GM11168 (cell line): ENCODE data around the gene EP400.

Experiments used
- in situ Hi-C: fragments of 300-500 bp; cut with MboI; formaldehyde crosslinking; loops from one replicate; pipeline ENCODE4 v1.12.0; 2022; ENCODE audit warnings: low sequenced_read_pairs; ENCODE audit not compliant: unreplicated experiment

EP400 gene

GRCh38 chr12:131927110-131928079, 22.3 kb upstream of the EP400 start:
- in situ Hi-C loops, result no loop called here

- in situ Hi-C loops, result no loop called here
Observed at GRCh38 chr12:131928080-131928710, 21.5 kb upstream of the EP400 start.

DNA sequence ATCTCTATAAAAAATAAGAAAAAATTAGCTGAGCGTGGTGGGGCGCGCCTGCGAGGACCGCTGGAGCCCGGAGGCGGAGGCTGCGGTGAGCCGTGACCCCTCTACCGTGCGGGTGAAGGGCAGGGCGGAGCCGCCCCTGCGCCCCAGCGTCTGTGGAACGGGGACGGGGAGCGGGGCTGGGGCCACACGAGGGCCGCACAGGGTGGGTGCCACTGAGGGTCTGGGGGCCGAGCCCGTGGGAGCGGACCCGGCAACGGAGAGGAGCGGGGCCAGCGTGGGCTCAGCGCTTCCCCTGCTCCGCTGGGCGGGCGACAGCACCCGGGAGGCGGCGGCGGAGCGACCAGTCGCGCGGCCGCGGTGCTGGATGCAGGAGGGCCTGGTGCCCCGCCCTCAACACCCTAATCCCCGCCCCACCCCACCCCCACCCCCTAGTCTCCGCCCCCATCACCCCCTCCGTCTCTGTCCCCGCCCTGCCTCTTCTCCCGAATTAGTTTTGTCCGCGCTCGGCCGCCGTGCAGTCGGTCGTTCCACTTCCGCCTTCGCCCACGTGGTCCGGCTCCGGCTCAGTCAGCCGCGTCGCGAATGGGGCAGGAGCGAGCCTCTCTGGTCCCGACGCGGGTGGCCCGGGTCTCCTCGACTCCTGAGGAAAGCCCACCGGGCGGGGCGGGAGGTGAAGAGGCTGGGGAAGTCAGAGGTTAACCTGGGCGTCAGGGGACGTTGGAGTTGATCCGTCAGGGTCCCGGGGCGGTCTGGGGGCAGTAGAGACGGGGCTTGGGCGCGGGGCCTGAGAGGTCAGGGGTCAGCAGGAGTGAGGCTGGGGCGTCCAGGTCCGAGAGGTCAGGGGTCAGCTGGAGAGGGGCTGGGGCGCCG, 20.8 kb upstream of the EP400 start, which contains the start of gene PUS1:
PUS1 (plus strand) TSS at position 566 of the 870 bp plus-strand sequence. CDS start 447 bp downstream, outside the sequence.
- in situ Hi-C loops, result no loop called here

DNA sequence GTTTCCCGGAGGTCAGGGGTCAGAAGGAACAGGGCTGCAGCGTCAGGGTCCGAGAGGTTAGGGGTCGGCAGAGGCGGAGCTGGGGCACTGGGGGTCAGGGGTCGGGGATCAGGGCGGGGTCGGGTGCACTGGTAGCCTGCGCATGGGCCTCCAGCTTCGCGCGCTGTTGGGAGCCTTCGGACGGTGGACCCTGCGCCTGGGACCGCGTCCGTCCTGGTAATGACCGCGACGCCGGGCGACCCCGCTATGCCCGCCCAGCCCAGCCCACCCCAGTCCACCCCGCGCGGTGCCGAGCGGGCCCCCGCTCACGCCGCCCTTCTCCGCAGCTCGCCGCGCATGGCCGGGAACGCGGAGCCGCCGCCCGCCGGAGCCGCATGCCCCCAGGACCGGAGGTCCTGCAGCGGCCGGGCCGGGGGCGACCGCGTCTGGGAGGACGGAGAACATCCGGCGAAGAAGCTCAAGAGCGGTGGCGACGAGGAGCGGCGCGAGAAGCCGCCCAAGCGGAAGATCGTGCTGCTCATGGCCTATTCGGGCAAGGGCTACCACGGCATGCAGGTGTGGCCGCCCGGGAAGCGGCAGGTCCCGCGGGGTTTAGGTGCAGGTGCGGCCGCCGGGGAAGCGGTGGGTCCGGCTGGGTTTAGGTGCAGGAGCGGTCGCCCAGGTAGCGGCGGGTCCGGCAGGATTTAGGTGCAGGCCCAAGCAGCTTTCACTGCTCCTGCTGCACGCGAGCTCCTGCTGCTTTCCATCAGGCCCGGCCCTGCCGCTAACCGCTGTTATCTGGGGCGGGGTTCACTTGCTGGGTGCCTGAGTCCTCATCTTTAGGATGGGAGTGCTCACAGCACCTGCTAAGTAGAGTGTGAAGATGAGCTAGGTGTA, 19.9 kb upstream of the EP400 start:
- in situ Hi-C loops, result no loop called here

- in situ Hi-C loops, result no loop called here
Observed at GRCh38 chr12:131930510-131930909, 19.2 kb upstream of the EP400 start.

GRCh38 chr12:131933387-131933786, 16.4 kb upstream of the EP400 start:
- in situ Hi-C loops, result no loop called here

GRCh38 chr12:131934535-131934934, 15.2 kb upstream of the EP400 start:
- in situ Hi-C loops, result no loop called here

GRCh38 chr12:131938082-131938481, 11.7 kb upstream of the EP400 start:
- in situ Hi-C loops, result no loop called here

- in situ Hi-C loops, result no loop called here
Observed at GRCh38 chr12:131939007-131939406, 10.7 kb upstream of the EP400 start.

- in situ Hi-C loops, result no loop called here
Observed at GRCh38 chr12:131940141-131940547, 9.6 kb upstream of the EP400 start.

DNA sequence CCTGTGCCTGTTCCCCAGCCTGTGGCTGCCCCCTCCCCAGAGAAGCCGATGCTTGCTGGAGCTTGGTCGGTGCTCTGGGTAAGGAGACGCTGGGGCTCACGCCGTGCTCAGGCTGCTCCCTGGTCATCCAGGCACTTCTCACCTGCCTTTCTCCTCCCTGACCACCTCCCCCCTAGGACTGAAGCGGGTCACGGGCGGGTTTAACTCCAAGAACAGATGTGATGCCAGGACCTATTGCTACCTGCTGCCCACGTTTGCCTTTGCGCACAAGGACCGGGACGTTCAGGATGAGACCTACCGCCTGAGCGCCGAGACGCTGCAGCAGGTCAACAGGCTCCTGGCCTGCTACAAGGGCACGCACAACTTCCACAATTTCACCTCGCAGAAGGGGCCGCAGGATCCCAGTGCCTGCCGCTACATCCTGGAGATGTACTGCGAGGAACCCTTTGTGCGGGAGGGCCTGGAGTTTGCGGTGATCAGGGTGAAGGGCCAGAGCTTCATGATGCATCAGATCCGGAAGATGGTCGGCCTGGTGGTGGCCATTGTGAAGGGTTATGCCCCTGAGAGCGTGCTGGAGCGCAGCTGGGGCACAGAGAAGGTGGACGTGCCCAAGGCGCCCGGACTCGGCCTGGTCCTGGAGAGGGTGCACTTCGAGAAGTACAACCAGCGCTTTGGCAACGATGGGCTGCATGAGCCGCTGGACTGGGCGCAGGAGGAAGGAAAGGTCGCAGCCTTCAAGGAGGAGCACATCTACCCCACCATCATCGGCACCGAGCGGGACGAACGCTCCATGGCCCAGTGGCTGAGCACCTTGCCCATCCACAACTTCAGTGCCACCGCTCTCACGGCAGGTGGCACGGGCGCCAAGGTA, 8.4 kb upstream of the EP400 start:
- in situ Hi-C loops, result no loop called here

DNA sequence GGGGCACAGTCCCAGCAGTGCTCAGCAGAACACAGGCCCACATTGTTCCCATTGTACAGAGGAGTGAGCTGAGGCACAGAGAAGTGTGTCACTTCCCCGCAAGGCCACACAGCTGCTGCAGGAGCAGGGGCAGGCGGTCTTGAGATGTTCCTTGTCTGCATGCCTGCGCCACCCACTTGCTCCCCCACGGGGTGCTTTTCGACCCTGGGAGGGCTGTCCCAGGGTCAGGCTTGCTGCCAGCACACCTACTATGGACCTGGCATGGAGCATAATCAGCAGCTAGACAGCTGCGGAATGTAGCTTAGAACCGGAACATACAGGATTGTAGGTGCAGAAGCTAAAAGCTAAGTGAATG, 7.8 kb upstream of the EP400 start:
- in situ Hi-C loops, result no loop called here

DNA sequence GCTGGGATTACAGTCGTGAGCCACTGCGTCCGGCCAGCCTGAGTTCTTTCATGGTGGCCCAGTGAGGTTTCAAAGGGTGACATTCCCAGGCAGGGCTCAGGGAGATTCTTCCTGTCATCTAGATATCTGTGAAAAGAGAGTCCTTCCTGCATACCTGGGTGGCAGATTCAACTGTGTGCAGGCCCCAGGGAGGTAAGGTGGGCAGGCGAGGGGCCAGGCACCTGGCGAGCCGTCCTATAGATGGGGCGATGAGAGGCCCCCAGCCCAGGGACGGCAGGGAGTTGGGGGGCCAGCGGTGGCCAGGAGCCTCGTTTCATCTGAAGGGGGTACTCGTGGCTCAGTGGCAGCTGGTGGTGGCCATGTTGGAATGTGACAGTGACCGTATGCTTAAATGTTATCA, 7.1 kb upstream of the EP400 start:
- in situ Hi-C loops, result no loop called here

- in situ Hi-C loops, result no loop called here
Observed at GRCh38 chr12:131943389-131943788, 6.4 kb upstream of the EP400 start.

DNA sequence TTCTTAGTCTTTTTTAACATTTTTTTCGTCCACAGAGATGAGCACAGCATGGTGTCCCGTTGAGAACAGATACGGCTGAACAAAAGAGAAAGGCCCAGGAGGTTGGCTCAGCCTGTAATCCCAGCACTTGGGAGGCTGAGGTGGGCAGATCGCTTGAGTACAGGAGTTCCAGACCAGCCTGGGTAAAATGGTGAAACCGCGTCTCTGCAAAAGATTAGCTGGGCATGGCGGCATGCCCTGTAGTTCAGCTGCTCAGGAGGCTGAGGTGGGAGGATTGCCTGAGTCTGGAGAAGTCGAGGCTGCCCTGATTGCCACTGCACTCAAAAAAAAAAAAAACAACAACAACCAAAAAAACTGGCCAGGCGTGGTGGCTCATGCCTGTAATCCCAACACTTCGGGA, 5.9 kb upstream of the EP400 start:
- in situ Hi-C loops, result no loop called here

GRCh38 chr12:131944601-131945251, 5.0 kb upstream of the EP400 start:
- in situ Hi-C loops, result no loop called here

DNA sequence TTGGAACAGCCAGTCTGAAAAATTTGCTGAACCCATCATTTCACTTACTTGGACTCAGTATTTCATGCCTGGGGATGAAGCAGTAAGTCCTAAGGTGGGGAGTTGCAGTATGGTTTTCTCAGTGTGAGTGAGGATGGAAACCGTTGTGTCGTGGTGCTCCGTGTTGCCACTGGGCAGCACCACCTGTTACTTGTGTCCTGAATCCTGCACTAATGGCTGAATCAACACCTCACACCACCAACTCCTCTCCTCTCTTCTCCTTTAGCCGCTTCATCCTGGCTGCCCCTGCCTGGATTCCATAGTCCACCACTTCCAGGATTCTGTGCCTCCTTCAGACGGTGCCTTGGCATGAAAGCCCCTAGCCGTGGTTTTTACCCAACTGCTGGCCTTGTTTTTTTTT, 3.0 kb upstream of the EP400 start:
- in situ Hi-C loops, result no loop called here

GRCh38 chr12:131947482-131948027, 2.2 kb upstream of the EP400 start:
- in situ Hi-C loops, result no loop called here
